Esophagus muscularis mucosa (tissue), 4 donors: ENCODE results near the gene CLCN3. TPM values are rescaled to one million over a fixed set of nuclear protein-coding genes. Genes with fewer than 3 reads are reported as not detected.

Source experiments
- DNase-seq: peaks from one replicate; pipeline ENCODE4 v3.0.0-alpha.2; 2017; ENCODE audit errors: extremely low spot score
- H3K27ac ChIP-seq, 4 donors: fragments of 200-600 bp; sonication (generic); replicated peaks in 1 of 4; 1 replicate in 3 of 4; 2 replicates in 1 of 4; pipeline ENCODE4 v1.5.1; 2016 to 2019; ENCODE audit warnings: mild to moderate bottlenecking in 1 of 4
- H3K27me3 ChIP-seq, 4 donors: fragments of 200-600 bp; sonication (generic); one replicate each; pipeline versions ENCODE4 v1.5.1 to v1.6.0; 2016 to 2019
- H3K36me3 ChIP-seq, 4 donors: fragments of 200-600 bp; sonication (generic); one replicate each; pipeline ENCODE4 v1.5.1; 2016 to 2019
- H3K4me1 ChIP-seq, 4 donors: fragments of 200-600 bp; sonication (generic); one replicate each; pipeline ENCODE4 v1.5.1; 2016 to 2019
- H3K4me3 ChIP-seq, 4 donors: fragments of 200-600 bp; sonication (generic); 1 replicate in 2 of 4; 2 replicates in 2 of 4; pipeline ENCODE4 v1.5.1; 2016 to 2019; ENCODE audit warnings: mild to moderate bottlenecking in 4 of 4, moderate library complexity in 1 of 4
- H3K9me3 ChIP-seq, 4 donors: fragments of 200-600 bp; sonication (generic); 1 replicate in 3 of 4; 2 replicates in 1 of 4; pipeline ENCODE4 v1.5.1; 2016 to 2019
- CTCF ChIP-seq, 3 experiments: fragments of 200-600 bp in 2 of 3; fragments of 450-650 bp in 1 of 3; sonication (generic) in 2 of 3; IDR thresholded peaks; one replicate each; pipeline ENCODE4 v1.5.1; 2017 to 2019; ENCODE audit warnings: antibody characterized with exemption in 3 of 3, mild to moderate bottlenecking in 2 of 3, moderate library complexity in 1 of 3
- EP300 ChIP-seq: sonication (generic); formaldehyde crosslinking; IDR thresholded peaks from one replicate; pipeline ENCODE4 v1.6.1; 2017; ENCODE audit warnings: antibody characterized with exemption
- POLR2A ChIP-seq: fragments of 450-650 bp; IDR thresholded peaks from one replicate; pipeline ENCODE4 v1.6.1; 2017; ENCODE audit warnings: antibody characterized with exemption, moderate library complexity, mild to moderate bottlenecking, low read depth
- POLR2AphosphoS5 ChIP-seq, 2 donors: sonication (generic); formaldehyde crosslinking; IDR thresholded peaks; one replicate each; pipeline ENCODE4 v1.6.1; 2017; ENCODE audit warnings: antibody characterized with exemption in 2 of 2
- WGBS: methylation state at CpG from one replicate; pipeline ENCODE4 v1.1.5; 2018; 5-methylcytosine and 5-hydroxymethylcytosine counted together
- intact Hi-C: fragments of 100-400 bp; cut with DNase I; formaldehyde crosslinking; loops from one replicate; pipeline ENCODE4 v1.15.1; 2023
- total RNA-seq, 4 donors: library from RNA; depleted of rRNA; stranded (reverse); fragments of >200 nt; gene quantifications; one replicate each; pipeline versions ENCODE4 v1.1.0 to v1.2.1, GENCODE V29; 2016

The CLCN3 gene
- total RNA-seq, 4 donors from 2014 or later, result 11.2 to 17.7 (median 14.9) TPM

GRCh38 chr4:169627307-169627706 is 6.9 kb downstream of the CLCN3 start:
- 100% methylated on average over 1 of the region's 1 CpG for WGBS
- intact Hi-C loops, result no loop called here
- Histone ChIP-seq H3K36me3 (no peaks in the 10 kb centered on the region), H3K27ac (no peak overlapping the region), H3K27me3 (no peaks in the 10 kb centered on the region), H3K4me1 (peaks cover 3 to 29% (median 18%) of the 10 kb centered on the region in 4 donors), H3K4me3 (no peak overlapping the region), H3K9me3 (no peaks in the 10 kb centered on the region)
- TF ChIP-seq POLR2AphosphoS5 (IDR thresholded peaks at IDR 0.05) (no peak), CTCF (IDR thresholded peaks at IDR 0.05) (no peak), POLR2A (no peak), EP300 (no peak)
- DNase-seq, result no peak

DNA sequence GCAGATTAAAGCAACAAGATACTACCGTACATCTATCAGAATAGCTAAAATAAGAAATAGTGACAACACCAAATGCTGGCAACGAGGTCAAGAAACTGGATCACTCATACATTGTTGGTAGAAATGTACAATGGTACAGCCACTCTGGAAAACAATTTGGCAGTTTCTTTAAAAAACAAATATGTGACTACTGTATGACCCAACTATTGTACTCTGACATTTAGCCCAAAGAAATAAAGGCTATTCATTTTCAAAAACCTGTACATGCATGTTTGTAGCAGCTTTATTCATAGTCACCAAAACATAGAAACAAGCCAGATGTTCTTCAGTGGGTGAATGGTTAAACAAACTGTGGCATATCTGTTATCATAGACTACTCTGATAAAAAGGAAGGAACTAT is 8.2 kb downstream of the CLCN3 start:
- DNase-seq, result no peak
- Histone ChIP-seq H3K27me3 (no peaks in the 10 kb centered on the region), H3K4me1 (peaks cover 0 to 18% (median 9%) of the 10 kb centered on the region in 4 donors), H3K4me3 (no peak overlapping the region), H3K36me3 (no peaks in the 10 kb centered on the region), H3K27ac (no peak overlapping the region), H3K9me3 (no peaks in the 10 kb centered on the region)
- TF ChIP-seq EP300 (no peak), CTCF (IDR thresholded peaks at IDR 0.05) (no peak), POLR2AphosphoS5 (IDR thresholded peaks at IDR 0.05) (no peak), POLR2A (no peak)
- WGBS, result 85% methylated on average over 2 of the region's 2 CpGs
- intact Hi-C loops, result no loop called here

DNA sequence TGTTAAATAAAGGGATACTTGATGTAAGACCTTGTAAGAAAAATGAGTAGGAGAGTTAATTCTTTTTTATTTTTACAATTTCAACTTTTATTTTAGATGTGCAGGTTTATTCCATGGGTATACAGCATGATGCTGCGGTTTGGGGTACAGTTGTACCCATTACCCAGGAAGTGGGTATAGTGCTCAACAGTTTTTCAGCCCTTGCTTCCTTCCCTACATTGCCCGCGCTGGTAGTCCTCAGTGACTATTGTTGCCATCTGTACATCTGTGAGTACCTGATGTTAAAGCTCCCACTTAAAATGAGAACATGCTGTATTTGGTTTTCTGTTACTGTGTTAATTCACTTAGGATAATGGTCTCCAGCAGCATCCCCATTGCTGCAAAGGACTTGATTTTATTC is 9.7 kb downstream of the CLCN3 start:
- Histone ChIP-seq H3K4me3 (no peak overlapping the region), H3K36me3 (no peaks in the 10 kb centered on the region), H3K9me3 (no peaks in the 10 kb centered on the region), H3K27ac (no peak overlapping the region), H3K4me1 (peaks cover 0 to 22% (median 10%) of the 10 kb centered on the region in 4 donors), H3K27me3 (no peaks in the 10 kb centered on the region)
- no peak for DNase-seq
- WGBS, result 96% methylated on average over 3 of the region's 3 CpGs
- intact Hi-C loops, result no loop called here
- TF ChIP-seq POLR2A, result no peak
- no peak for TF ChIP-seq CTCF (IDR thresholded peaks at IDR 0.05)
- no peak for TF ChIP-seq POLR2AphosphoS5 (IDR thresholded peaks at IDR 0.05)
- no peak for TF ChIP-seq EP300

GRCh38 chr4:169632896-169633295 is 12.5 kb downstream of the CLCN3 start:
- Histone ChIP-seq H3K27ac (no peak overlapping the region), H3K4me3 (no peak overlapping the region), H3K4me1 (peaks cover 0 to 11% (median 6%) of the 10 kb centered on the region in 4 donors), H3K36me3 (peaks cover 0 to 17% (median 8%) of the 10 kb centered on the region in 4 donors), H3K27me3 (no peaks in the 10 kb centered on the region), H3K9me3 (no peaks in the 10 kb centered on the region)
- DNase-seq, result no peak
- no peak for TF ChIP-seq CTCF (IDR thresholded peaks at IDR 0.05)
- no peak for TF ChIP-seq POLR2A
- no peak for TF ChIP-seq EP300
- no peak for TF ChIP-seq POLR2AphosphoS5 (IDR thresholded peaks at IDR 0.05)
- 95% methylated on average over 11 of the region's 11 CpGs for WGBS
- intact Hi-C loops, result no loop called here

- WGBS, result 69% methylated on average over 1 of the region's 1 CpG
- Histone ChIP-seq H3K4me3 (no peak overlapping the region), H3K36me3 (peaks cover 3 to 32% (median 11%) of the 10 kb centered on the region in 4 donors), H3K9me3 (no peaks in the 10 kb centered on the region), H3K27ac (no peak overlapping the region), H3K4me1 (peaks cover 0 to 11% (median 8%) of the 10 kb centered on the region in 4 donors), H3K27me3 (no peaks in the 10 kb centered on the region)
- no peak for TF ChIP-seq POLR2AphosphoS5 (IDR thresholded peaks at IDR 0.05)
- no peak for TF ChIP-seq CTCF (IDR thresholded peaks at IDR 0.05)
- no peak for TF ChIP-seq EP300
- TF ChIP-seq POLR2A, result no peak
- intact Hi-C loops, result no loop called here
- DNase-seq, result no peak
These were observed 14.6 kb downstream of the CLCN3 start for GRCh38 chr4:169634975-169635374.
